Suprapubic skin (tissue), 4 donors: ENCODE results near the gene GALNT17. TPM values are rescaled to one million over a fixed set of nuclear protein-coding genes. Genes with fewer than 3 reads are reported as not detected.

ENCODE experiments used
- DNase-seq, 2 donors: peaks; one replicate each; pipeline ENCODE4 v3.0.0-alpha.2; 2019; ENCODE audit warnings: low spot score in 2 of 2
- H3K27ac ChIP-seq: fragments of 200-600 bp; sonication (generic); one replicate; pipeline ENCODE4 v1.5.1; 2019
- H3K27me3 ChIP-seq: fragments of 200-600 bp; sonication (generic); one replicate; pipeline ENCODE4 v1.5.1; 2019
- H3K36me3 ChIP-seq: fragments of 200-600 bp; sonication (generic); one replicate; pipeline ENCODE4 v1.5.1; 2019
- H3K4me1 ChIP-seq: fragments of 200-600 bp; sonication (generic); one replicate; pipeline ENCODE4 v1.5.1; 2019
- H3K4me3 ChIP-seq: fragments of 200-600 bp; sonication (generic); one replicate; pipeline ENCODE4 v1.5.1; 2019; ENCODE audit warnings: mild to moderate bottlenecking
- H3K9me3 ChIP-seq: fragments of 200-600 bp; sonication (generic); one replicate; pipeline ENCODE4 v1.5.1; 2019
- EP300 ChIP-seq: sonication (generic); formaldehyde crosslinking; IDR thresholded peaks from one replicate; pipeline ENCODE4 v1.6.1; 2017; ENCODE audit warnings: antibody characterized with exemption
- POLR2A ChIP-seq, 2 donors: fragments of 450-650 bp; IDR thresholded peaks; one replicate each; pipeline ENCODE4 v1.6.1; 2017; ENCODE audit warnings: antibody characterized with exemption in 2 of 2, mild to moderate bottlenecking in 2 of 2, moderate library complexity in 2 of 2
- POLR2AphosphoS5 ChIP-seq, 3 donors: sonication (generic); formaldehyde crosslinking; IDR thresholded peaks; one replicate each; pipeline ENCODE4 v1.6.1; 2017; ENCODE audit warnings: antibody characterized with exemption in 3 of 3
- WGBS: methylation state at CpG from one replicate; pipeline ENCODE4 v1.1.5; 2018; 5-methylcytosine and 5-hydroxymethylcytosine counted together
- total RNA-seq, 4 donors: library from RNA; depleted of rRNA; stranded (reverse); fragments of >200 nt; gene quantifications; one replicate each; pipeline ENCODE4 v1.1.0, GENCODE V29; 2016
- TF ChIP-seq, protein P1 (sequence below), 2 donors: fragments of 200-600 bp in 1 of 2; fragments of 450-650 bp in 1 of 2; sonication (generic) in 1 of 2; IDR thresholded peaks; one replicate each; pipeline ENCODE4 v1.5.1; 2016 to 2019; ENCODE audit warnings: antibody characterized with exemption in 2 of 2, mild to moderate bottlenecking in 1 of 2, moderate library complexity in 1 of 2

Gene GALNT17
- total RNA-seq, 4 donors from 2014 or later, result 2.0 to 4.7 (median 2.7) TPM

DNA sequence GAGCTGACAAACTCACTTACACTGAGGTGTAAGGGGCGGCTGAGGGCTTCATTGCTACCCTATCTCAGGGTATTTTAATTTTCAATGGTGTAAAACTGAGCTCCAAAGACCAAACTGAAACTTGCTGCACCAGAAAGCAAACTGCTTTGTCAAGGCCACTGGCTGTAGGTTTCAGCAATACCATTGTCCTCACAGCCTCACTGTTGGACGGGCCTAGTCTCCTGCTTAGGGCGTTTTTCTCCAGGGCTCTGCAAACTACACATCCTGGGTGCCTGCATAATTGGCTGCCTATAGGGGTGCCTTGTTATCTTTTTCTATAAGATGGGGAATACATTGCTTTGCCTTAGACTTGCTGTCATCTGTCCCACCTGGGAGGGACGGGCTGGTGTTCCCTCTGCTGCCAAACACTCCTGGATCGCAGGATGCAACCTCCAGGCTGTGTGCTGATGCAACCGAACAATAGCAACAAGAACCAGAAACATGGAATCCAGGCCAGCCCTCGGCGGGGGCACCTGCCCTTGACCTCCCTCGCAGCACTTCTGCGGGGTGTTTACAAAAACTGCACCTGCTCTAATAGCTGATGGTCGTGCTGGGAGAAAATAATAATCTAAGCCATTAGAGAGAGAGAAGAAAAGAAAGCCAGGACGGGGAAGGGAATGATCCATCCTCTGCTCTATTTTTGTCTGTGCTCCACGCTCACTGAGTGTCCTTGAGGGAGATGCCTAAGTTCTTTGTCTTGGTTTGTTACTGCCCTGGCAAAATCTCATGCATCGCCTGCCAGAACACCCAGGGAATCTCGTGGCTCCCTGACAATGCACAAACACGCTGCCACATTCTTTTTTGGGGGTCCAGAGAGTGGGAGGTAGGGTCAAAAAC is 104.5 kb downstream of the GALNT17 start:
- H3K4me3 ChIP-seq, result no peak overlapping the region
- WGBS, result 55% methylated on average over 15 of the region's 16 CpGs
- TF ChIP-seq, protein P1, sequence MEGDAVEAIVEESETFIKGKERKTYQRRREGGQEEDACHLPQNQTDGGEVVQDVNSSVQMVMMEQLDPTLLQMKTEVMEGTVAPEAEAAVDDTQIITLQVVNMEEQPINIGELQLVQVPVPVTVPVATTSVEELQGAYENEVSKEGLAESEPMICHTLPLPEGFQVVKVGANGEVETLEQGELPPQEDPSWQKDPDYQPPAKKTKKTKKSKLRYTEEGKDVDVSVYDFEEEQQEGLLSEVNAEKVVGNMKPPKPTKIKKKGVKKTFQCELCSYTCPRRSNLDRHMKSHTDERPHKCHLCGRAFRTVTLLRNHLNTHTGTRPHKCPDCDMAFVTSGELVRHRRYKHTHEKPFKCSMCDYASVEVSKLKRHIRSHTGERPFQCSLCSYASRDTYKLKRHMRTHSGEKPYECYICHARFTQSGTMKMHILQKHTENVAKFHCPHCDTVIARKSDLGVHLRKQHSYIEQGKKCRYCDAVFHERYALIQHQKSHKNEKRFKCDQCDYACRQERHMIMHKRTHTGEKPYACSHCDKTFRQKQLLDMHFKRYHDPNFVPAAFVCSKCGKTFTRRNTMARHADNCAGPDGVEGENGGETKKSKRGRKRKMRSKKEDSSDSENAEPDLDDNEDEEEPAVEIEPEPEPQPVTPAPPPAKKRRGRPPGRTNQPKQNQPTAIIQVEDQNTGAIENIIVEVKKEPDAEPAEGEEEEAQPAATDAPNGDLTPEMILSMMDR (IDR thresholded peaks at IDR 0.05), result no peak
- TF ChIP-seq POLR2AphosphoS5 (IDR thresholded peaks at IDR 0.05) (no peak), EP300 (no peak), POLR2A (IDR thresholded peaks at IDR 0.05) (no peak)
- no peaks in the 10 kb centered on the region for H3K4me1 ChIP-seq
- no peak overlapping the region for H3K27ac ChIP-seq
- H3K9me3 ChIP-seq, result peaks cover 5% of the 10 kb centered on the region
- no peaks in the 10 kb centered on the region for H3K27me3 ChIP-seq
- no peaks in the 10 kb centered on the region for H3K36me3 ChIP-seq
- DNase-seq, result no peak

DNA sequence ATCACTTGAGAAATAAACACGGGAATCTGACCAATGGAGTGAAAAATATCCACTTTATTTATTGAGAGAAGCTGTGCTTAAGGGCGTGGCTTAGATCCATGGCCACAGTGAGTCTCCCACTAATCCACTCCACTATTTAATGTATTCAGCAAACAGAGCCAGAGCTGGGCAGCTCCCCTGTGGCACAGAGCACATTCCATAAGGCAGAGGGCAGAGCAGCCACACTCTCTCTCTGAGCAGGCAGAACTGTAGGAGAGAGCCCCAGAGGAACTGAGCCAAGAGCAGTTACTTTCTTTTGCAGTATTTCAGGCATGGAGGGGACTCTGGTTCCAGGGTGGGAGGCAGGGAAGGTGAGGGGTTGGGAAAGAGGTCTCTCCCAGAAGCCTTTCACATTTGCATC is 106.0 kb downstream of the GALNT17 start:
- H3K36me3 ChIP-seq, result no peaks in the 10 kb centered on the region
- no peak overlapping the region for H3K4me3 ChIP-seq
- no peaks in the 10 kb centered on the region for H3K9me3 ChIP-seq
- TF ChIP-seq POLR2A (IDR thresholded peaks at IDR 0.05) (no peak), EP300 (no peak), POLR2AphosphoS5 (IDR thresholded peaks at IDR 0.05) (no peak)
- TF ChIP-seq, protein P1 (IDR thresholded peaks at IDR 0.05), result no peak
- 47% methylated on average over 2 of the region's 2 CpGs for WGBS
- H3K27ac ChIP-seq, result no peak overlapping the region
- H3K4me1 ChIP-seq, result no peaks in the 10 kb centered on the region
- DNase-seq, result no peak
- no peaks in the 10 kb centered on the region for H3K27me3 ChIP-seq

DNA sequence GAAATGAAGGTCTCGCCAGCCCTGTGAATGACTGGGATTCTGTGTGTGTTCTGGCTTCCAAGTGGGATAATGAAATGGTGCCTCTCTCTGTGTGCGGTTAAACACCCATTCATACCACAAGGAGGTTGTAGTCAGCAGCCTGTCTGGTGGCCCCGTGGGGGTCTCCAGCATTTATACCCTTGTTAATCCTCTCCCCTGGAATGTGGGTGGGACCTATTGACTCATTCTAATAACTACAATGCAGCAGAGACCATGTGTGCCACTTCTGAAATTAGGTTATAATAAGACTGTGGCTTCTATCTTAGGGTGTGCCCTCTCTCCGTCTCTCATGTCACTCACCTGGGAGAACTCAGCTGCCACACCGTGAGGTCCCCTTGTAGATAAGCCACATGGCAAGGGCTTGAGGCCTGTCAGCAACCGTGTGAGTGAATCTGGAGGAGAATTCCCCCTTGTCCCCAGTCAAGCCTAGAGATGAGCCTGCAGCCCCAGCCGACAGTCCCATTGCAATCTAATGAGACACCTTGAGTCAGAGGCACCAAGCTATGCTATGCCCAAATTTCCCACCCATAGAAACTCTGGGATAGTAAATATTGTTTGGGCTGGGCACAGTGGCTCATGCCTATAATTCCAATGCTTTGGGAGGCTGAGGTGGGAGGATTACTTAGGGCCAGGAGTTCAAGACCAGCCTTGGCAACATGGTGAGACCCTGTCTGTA is 106.8 kb downstream of the GALNT17 start:
- Histone ChIP-seq H3K27me3 (no peaks in the 10 kb centered on the region), H3K36me3 (no peaks in the 10 kb centered on the region), H3K27ac (no peak overlapping the region), H3K4me1 (no peaks in the 10 kb centered on the region), H3K4me3 (no peak overlapping the region), H3K9me3 (no peaks in the 10 kb centered on the region)
- TF ChIP-seq POLR2AphosphoS5 (IDR thresholded peaks at IDR 0.05) (no peak), EP300 (no peak), POLR2A (IDR thresholded peaks at IDR 0.05) (no peak)
- TF ChIP-seq, protein P1 (IDR thresholded peaks at IDR 0.05), result no peak
- WGBS, result 76% methylated on average over 7 of the region's 7 CpGs
- DNase-seq, result no peak

DNA sequence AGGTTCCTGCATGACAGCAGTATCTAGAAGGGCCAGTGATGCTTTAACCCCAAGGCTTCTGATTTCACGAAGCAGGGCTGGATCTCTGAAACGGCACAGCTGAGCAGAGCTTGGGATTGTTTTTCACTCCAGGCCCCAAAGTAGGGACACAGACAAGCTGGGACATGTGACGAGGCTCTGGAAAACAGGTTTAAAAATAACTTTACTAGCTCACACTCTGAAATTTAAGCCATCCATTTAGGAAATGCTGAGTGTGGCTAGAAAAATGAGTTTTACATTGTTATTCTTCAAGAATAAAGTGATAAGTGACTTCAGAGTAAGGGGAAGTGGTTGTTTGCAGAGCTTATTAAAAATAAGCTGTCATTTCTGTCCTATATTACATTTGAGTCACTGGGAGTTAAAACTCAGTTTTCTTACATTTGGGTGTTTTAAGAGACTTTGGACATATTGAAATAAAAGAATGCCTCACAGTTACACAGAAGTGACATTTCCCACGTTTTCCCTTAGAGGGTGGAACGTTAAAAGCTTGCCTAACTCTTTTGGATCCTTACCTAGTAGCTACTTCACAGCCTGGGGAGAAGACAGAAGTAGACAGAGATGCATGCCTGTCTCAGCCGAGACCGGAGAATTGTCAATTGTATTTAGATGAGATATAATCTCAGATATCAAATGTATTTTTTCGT is 107.8 kb downstream of the GALNT17 start:
- WGBS, result 48% methylated on average over 8 of the region's 8 CpGs
- no peak overlapping the region for H3K4me3 ChIP-seq
- no peaks in the 10 kb centered on the region for H3K4me1 ChIP-seq
- no peaks in the 10 kb centered on the region for H3K36me3 ChIP-seq
- H3K27ac ChIP-seq, result no peak overlapping the region
- no peaks in the 10 kb centered on the region for H3K27me3 ChIP-seq
- no peak for TF ChIP-seq POLR2AphosphoS5 (IDR thresholded peaks at IDR 0.05)
- TF ChIP-seq EP300, result no peak
- TF ChIP-seq POLR2A (IDR thresholded peaks at IDR 0.05), result no peak
- TF ChIP-seq, protein P1 (IDR thresholded peaks at IDR 0.05), result no peak
- DNase-seq, result no peak
- no peaks in the 10 kb centered on the region for H3K9me3 ChIP-seq
